OCI-LY7 (cell line): ENCODE measurements around the gene TEX22.

Experiments used
- EZH2phosphoT487 ChIP-seq: fragments of 200-600 bp; sonication (generic); IDR thresholded peaks from 2 replicates; pipeline ENCODE4 v1.6.1; 2018; ENCODE audit warnings: low read depth, borderline replicate concordance, mild to moderate bottlenecking, mixed run types, antibody characterized with exemption, low read length, moderate library complexity, mixed read lengths
- TF ChIP-seq, protein P1 (sequence below): fragments of 200-600 bp; sonication (generic); conservative IDR thresholded peaks from 2 replicates; pipeline ENCODE4 v1.5.1; 2014; ENCODE audit warnings: mild to moderate bottlenecking, antibody characterized with exemption, low read length, moderate library complexity, mixed read lengths

DNA sequence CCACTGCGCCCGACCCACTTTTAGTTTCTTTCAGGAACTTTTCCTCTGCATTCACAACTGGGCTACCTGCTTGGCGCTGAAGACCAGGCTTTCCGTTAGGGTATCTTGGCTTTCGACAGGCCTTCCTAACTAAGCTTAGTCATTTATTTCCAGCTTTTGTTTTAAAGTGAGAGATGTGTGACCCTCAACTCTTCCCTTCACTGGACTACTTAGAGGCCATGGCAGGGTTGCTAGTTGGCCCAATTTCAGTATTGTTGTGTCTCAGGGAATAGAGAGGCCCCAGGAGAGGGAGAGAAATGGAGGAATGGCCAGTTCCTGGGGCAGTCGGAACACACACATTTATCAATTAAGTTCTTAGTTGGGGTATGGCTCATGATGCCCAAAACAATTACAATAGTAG, 31.7 kb downstream of the TEX22 start:
- TF ChIP-seq, protein P1, sequence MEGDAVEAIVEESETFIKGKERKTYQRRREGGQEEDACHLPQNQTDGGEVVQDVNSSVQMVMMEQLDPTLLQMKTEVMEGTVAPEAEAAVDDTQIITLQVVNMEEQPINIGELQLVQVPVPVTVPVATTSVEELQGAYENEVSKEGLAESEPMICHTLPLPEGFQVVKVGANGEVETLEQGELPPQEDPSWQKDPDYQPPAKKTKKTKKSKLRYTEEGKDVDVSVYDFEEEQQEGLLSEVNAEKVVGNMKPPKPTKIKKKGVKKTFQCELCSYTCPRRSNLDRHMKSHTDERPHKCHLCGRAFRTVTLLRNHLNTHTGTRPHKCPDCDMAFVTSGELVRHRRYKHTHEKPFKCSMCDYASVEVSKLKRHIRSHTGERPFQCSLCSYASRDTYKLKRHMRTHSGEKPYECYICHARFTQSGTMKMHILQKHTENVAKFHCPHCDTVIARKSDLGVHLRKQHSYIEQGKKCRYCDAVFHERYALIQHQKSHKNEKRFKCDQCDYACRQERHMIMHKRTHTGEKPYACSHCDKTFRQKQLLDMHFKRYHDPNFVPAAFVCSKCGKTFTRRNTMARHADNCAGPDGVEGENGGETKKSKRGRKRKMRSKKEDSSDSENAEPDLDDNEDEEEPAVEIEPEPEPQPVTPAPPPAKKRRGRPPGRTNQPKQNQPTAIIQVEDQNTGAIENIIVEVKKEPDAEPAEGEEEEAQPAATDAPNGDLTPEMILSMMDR: no peak
- no peak for TF ChIP-seq EZH2phosphoT487
